RPMI8226 (cell line): ENCODE results near the gene PLA2G12B.

Experiments
- DNase-seq: peaks from one replicate; pipeline ENCODE4 v3.0.0-alpha.2; 2015

Gene PLA2G12B

GRCh38 chr10:72888151-72888638, 66.4 kb downstream of the PLA2G12B start:
- no peak for DNase-seq

GRCh38 chr10:72887043-72887442, 67.6 kb downstream of the PLA2G12B start:
- DNase-seq: no peak

- no peak for DNase-seq
Observed at GRCh38 chr10:72886621-72887020, 68.0 kb downstream of the PLA2G12B start.

GRCh38 chr10:72885953-72886352, 68.7 kb downstream of the PLA2G12B start:
- DNase-seq: no peak
